ENCODE measurements around the gene MACROH2A1.

The MACROH2A1 gene

DNA sequence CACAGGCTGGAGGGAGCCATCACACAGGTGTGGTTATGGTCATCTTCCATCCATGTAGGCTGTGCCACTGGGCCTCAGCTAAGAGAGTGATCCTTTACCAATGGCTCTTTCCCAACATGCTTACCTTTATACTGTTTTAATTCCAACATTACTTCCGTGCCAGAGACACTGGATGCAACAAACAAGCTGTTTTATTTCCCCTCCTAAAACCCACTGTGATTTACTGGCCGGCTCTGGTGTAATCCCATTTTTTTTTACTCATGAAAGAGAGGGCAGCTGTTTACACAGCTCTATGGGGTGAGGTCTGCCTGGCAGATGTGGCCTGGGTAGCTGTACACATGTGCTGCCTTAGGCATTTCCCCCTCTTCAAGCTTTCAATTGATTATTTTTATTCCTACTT, 58.5 kb downstream of the MACROH2A1 start:
- Histone ChIP-seq H3K27me3 (ENCODE audit: insufficient read depth, insufficient read length) (no peaks in the 10 kb centered on the region), H3K4me3 (ENCODE audit: insufficient read length, low read depth) (no peak overlapping the region), H3K4me1 (ENCODE audit: insufficient read depth, insufficient read length) (no peaks in the 10 kb centered on the region), H3K9me3 (ENCODE audit: insufficient read depth, low read length) (no peaks in the 10 kb centered on the region), H3K36me3 (ENCODE audit: insufficient read depth, insufficient read length, low read length) (peaks cover 91% of the 10 kb centered on the region), H3K9ac (ENCODE audit: insufficient read length, low read depth) (no peak overlapping the region)
- DNase-seq (ENCODE audit: low read depth, low spot score), result no peak
- TF ChIP-seq SUZ12 (IDR thresholded peaks at IDR 0.05; ENCODE audit: extremely low read depth, insufficient read depth, insufficient read length) (no peak), YY1 (IDR thresholded peaks at IDR 0.05; ENCODE audit: insufficient read depth, insufficient read length) (no peak), ZNF274 (IDR thresholded peaks at IDR 0.05; ENCODE audit: low read depth, low read length) (no peak)

- Histone ChIP-seq H3K9ac (ENCODE audit: insufficient read length, low read depth) (no peak overlapping the region), H3K27me3 (ENCODE audit: insufficient read depth, insufficient read length) (no peaks in the 10 kb centered on the region), H3K9me3 (ENCODE audit: insufficient read depth, low read length) (no peaks in the 10 kb centered on the region), H3K36me3 (ENCODE audit: insufficient read depth, insufficient read length, low read length) (peaks cover 91% of the 10 kb centered on the region), H3K4me1 (ENCODE audit: insufficient read depth, insufficient read length) (no peaks in the 10 kb centered on the region), H3K4me3 (ENCODE audit: insufficient read length, low read depth) (no peak overlapping the region)
- no peak for DNase-seq (ENCODE audit: low read depth, low spot score)
- no peak for TF ChIP-seq ZNF274 (IDR thresholded peaks at IDR 0.05; ENCODE audit: low read depth, low read length)
- no peak for TF ChIP-seq YY1 (IDR thresholded peaks at IDR 0.05; ENCODE audit: insufficient read depth, insufficient read length)
- no peak for TF ChIP-seq SUZ12 (IDR thresholded peaks at IDR 0.05; ENCODE audit: extremely low read depth, insufficient read depth, insufficient read length)
Observed at GRCh38 chr5:135339623-135340022, 59.4 kb downstream of the MACROH2A1 start.

- Histone ChIP-seq H3K4me3 (ENCODE audit: insufficient read length, low read depth) (no peak overlapping the region), H3K27me3 (ENCODE audit: insufficient read depth, insufficient read length) (no peaks in the 10 kb centered on the region), H3K36me3 (ENCODE audit: insufficient read depth, insufficient read length, low read length) (peaks cover 90% of the 10 kb centered on the region), H3K9ac (ENCODE audit: insufficient read length, low read depth) (no peak overlapping the region), H3K9me3 (ENCODE audit: insufficient read depth, low read length) (no peaks in the 10 kb centered on the region), H3K4me1 (ENCODE audit: insufficient read depth, insufficient read length) (no peaks in the 10 kb centered on the region)
- DNase-seq (ENCODE audit: low read depth, low spot score), result no peak
- no peak for TF ChIP-seq SUZ12 (IDR thresholded peaks at IDR 0.05; ENCODE audit: extremely low read depth, insufficient read depth, insufficient read length)
- no peak for TF ChIP-seq YY1 (IDR thresholded peaks at IDR 0.05; ENCODE audit: insufficient read depth, insufficient read length)
- TF ChIP-seq ZNF274 (IDR thresholded peaks at IDR 0.05; ENCODE audit: low read depth, low read length), result no peak
Observed at GRCh38 chr5:135339189-135339588, 59.8 kb downstream of the MACROH2A1 start.

DNA sequence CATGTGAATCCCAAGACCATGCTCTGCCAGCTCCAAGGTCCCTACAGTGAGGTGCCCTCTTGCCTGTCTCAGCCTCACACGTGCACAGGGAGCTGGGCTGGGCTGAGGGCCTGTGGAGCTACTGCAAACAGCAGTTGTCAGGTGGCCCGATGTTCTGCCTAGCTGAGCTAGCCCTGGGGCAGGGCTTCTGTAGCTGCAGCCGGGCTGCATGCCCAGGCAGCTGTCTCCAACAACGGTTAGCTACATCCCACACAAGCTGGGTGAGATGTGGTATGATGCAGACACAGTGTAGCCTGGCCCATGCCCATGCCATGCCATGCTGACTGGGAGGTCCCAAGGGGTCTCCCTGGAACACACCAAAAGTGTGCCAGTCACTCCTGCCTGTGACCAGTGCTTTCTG, 62.0 kb downstream of the MACROH2A1 start:
- peaks cover 2% of the 10 kb centered on the region for H3K4me1 ChIP-seq (ENCODE audit: insufficient read depth, insufficient read length)
- no peak for DNase-seq (ENCODE audit: low read depth, low spot score)
- peaks cover 69% of the 10 kb centered on the region for H3K36me3 ChIP-seq (ENCODE audit: insufficient read depth, insufficient read length, low read length)
- no peaks in the 10 kb centered on the region for H3K9me3 ChIP-seq (ENCODE audit: insufficient read depth, low read length)
- H3K9ac ChIP-seq (ENCODE audit: insufficient read length, low read depth), result no peak overlapping the region
- no peak overlapping the region for H3K4me3 ChIP-seq (ENCODE audit: insufficient read length, low read depth)
- TF ChIP-seq YY1 (IDR thresholded peaks at IDR 0.05; ENCODE audit: insufficient read depth, insufficient read length) (no peak), ZNF274 (IDR thresholded peaks at IDR 0.05; ENCODE audit: low read depth, low read length) (no peak), SUZ12 (IDR thresholded peaks at IDR 0.05; ENCODE audit: extremely low read depth, insufficient read depth, insufficient read length) (no peak)
- H3K27me3 ChIP-seq (ENCODE audit: insufficient read depth, insufficient read length), result no peaks in the 10 kb centered on the region

DNA sequence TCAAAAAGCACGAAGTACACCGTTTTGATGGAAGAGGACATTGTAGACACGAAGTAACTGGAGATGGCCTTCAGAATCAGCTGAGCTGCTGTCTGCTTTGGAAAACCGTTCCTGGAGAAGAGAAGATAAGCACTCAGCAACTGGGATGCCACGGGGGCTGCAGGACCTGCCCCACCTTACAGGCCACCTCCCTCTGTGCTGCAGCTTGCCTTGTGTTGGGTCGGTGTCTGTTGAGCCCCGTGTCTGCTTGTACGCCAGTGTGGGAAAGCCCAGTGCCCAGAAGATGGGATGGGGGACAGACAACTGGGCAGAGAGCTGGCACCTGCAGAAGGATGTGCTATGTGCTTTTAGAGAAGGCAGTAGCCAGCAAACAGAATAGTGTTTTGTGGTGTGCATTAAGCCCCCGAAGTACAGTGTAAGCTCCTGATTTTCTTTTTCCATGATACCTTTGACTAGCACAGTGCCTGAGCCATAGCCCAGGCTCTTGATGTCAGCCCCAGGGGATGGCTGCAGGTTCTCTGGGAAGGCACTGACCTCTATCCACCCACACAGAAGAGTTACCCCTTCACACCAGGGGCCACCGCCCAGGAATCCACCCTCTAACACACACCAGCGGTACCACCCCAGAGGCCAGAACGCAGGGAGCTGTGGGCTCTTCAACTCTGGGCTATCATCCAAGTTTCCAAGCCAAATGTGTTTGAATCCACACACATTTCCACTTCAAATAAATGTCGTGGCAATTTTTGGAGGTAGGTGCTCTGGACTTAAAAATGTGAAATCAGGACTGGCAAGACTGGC, 63.8 kb downstream of the MACROH2A1 start:
- H3K9me3 ChIP-seq (ENCODE audit: insufficient read depth, low read length), result no peaks in the 10 kb centered on the region
- TF ChIP-seq SUZ12 (IDR thresholded peaks at IDR 0.05; ENCODE audit: extremely low read depth, insufficient read depth, insufficient read length) (no peak), ZNF274 (IDR thresholded peaks at IDR 0.05; ENCODE audit: low read depth, low read length) (no peak), YY1 (IDR thresholded peaks at IDR 0.05; ENCODE audit: insufficient read depth, insufficient read length) (no peak)
- no peak for DNase-seq (ENCODE audit: low read depth, low spot score)
- peaks cover 52% of the 10 kb centered on the region for H3K36me3 ChIP-seq (ENCODE audit: insufficient read depth, insufficient read length, low read length)
- no peak overlapping the region for H3K4me3 ChIP-seq (ENCODE audit: insufficient read length, low read depth)
- no peak overlapping the region for H3K9ac ChIP-seq (ENCODE audit: insufficient read length, low read depth)
- H3K27me3 ChIP-seq (ENCODE audit: insufficient read depth, insufficient read length), result no peaks in the 10 kb centered on the region
- H3K4me1 ChIP-seq (ENCODE audit: insufficient read depth, insufficient read length), result peaks cover 3% of the 10 kb centered on the region

DNA sequence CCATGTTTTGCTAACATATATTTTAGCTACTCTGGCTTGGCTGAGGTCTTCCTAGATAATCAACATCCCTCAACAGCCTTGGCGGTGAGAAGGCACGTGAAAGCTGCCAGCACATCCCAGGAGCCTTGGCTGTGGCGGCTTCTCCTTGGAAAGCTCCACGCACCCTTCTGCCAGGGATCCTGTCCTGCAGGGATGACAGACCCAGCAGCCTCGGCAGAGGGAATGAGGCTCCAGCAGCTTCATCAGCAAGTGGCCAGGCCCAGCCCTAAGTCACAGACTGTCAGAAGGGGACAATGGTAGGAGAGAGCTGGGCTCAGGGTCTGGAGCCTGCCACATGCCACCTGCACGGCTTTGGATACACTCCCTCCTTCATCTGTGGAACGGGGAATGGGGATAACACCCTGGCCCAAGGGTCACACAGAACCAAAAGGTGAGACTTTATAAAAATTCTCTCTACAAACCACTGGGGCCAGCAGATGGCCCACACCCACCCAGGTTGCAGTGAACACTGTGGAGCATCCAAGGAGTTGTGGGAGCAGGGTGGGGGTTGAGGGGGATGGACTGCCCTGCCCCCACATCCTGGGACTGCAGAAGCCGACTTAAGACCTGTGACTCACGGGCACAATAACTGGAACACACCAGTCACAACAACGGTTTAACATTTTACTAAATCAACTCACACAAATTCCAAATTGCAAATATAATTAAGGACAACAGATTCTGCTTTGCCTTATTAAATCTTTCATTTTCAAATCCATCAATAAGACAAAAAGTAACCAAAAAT, 65.1 kb downstream of the MACROH2A1 start:
- H3K9ac ChIP-seq (ENCODE audit: insufficient read length, low read depth), result no peak overlapping the region
- TF ChIP-seq ZNF274 (IDR thresholded peaks at IDR 0.05; ENCODE audit: low read depth, low read length), result no peak
- no peak for TF ChIP-seq YY1 (IDR thresholded peaks at IDR 0.05; ENCODE audit: insufficient read depth, insufficient read length)
- TF ChIP-seq SUZ12 (IDR thresholded peaks at IDR 0.05; ENCODE audit: extremely low read depth, insufficient read depth, insufficient read length), result no peak
- peaks cover 40% of the 10 kb centered on the region for H3K36me3 ChIP-seq (ENCODE audit: insufficient read depth, insufficient read length, low read length)
- H3K27me3 ChIP-seq (ENCODE audit: insufficient read depth, insufficient read length), result no peaks in the 10 kb centered on the region
- no peak overlapping the region for H3K4me3 ChIP-seq (ENCODE audit: insufficient read length, low read depth)
- no peaks in the 10 kb centered on the region for H3K9me3 ChIP-seq (ENCODE audit: insufficient read depth, low read length)
- peaks cover 5% of the 10 kb centered on the region for H3K4me1 ChIP-seq (ENCODE audit: insufficient read depth, insufficient read length)
- DNase-seq (ENCODE audit: low read depth, low spot score), result no peak

DNA sequence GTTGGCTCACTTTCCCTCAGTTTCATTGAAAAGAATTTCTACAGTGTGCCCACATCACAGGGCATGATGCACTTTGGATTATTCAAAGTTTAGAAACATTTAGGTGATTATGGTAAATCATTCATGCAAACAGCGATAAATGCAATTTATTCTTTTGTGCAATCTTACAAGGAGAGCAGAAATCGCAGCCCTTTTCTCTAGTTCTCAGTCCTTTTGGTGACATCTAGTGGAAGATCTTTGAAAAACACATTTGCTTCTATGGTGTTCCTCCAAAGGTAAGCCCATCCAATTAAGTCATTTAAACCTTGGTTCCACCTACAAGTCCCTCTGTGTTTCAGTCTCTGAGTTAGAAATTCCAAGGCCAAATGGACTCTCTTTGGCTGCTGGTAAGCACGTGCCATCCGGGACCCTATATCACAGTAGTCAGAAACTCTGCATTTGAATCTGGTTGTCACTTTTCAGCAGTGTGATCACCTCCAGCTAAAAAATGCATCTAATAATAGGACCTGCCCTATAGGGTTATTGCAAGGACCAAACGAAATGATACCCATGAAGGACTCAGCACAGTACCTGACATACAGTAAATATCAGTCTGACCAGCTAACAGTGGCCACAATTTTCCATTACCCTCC, 66.4 kb downstream of the MACROH2A1 start:
- H3K36me3 ChIP-seq (ENCODE audit: insufficient read depth, insufficient read length, low read length), result peaks cover 27% of the 10 kb centered on the region
- H3K4me1 ChIP-seq (ENCODE audit: insufficient read depth, insufficient read length), result peaks cover 5% of the 10 kb centered on the region
- peak; percentile 33 for DNase-seq (ENCODE audit: low read depth, low spot score)
- H3K9ac ChIP-seq (ENCODE audit: insufficient read length, low read depth), result no peak overlapping the region
- H3K9me3 ChIP-seq (ENCODE audit: insufficient read depth, low read length), result no peaks in the 10 kb centered on the region
- no peak overlapping the region for H3K4me3 ChIP-seq (ENCODE audit: insufficient read length, low read depth)
- no peaks in the 10 kb centered on the region for H3K27me3 ChIP-seq (ENCODE audit: insufficient read depth, insufficient read length)
- no peak for TF ChIP-seq SUZ12 (IDR thresholded peaks at IDR 0.05; ENCODE audit: extremely low read depth, insufficient read depth, insufficient read length)
- no peak for TF ChIP-seq YY1 (IDR thresholded peaks at IDR 0.05; ENCODE audit: insufficient read depth, insufficient read length)
- no peak for TF ChIP-seq ZNF274 (IDR thresholded peaks at IDR 0.05; ENCODE audit: low read depth, low read length)
